Endometrium (tissue), 2 donors: ENCODE results near the gene ARRDC4.

ENCODE experiments used
- FAIRE-seq: peaks from 2 replicates; lab custom pipeline; 2012; peaks lifted over from hg19 to GRCh38; lab: Jason Lieb, UNC
- donor health status: control.
- donor health status: control.

The ARRDC4 gene

GRCh38 chr15:97960364-97961066, at the start of gene ARRDC4:
Gene ARRDC4 (plus strand): TSS chr15:97960703. CDS start chr15:97960862, 159 bp downstream.
- FAIRE-seq: peak; percentile 100

GRCh38 chr15:97914711-97915110, 45.8 kb upstream of the ARRDC4 start:
- FAIRE-seq: no peak

- no peak for FAIRE-seq
Observed at GRCh38 chr15:97915261-97915660, 45.2 kb upstream of the ARRDC4 start.

- no peak for FAIRE-seq
Observed at GRCh38 chr15:97921296-97921865, 39.1 kb upstream of the ARRDC4 start.

GRCh38 chr15:97929456-97930229, 30.9 kb upstream of the ARRDC4 start:
- no peak for FAIRE-seq

- no peak for FAIRE-seq
Observed at GRCh38 chr15:97930230-97930629, 30.3 kb upstream of the ARRDC4 start.

- FAIRE-seq: no peak
Observed at GRCh38 chr15:97931314-97931713, 29.2 kb upstream of the ARRDC4 start.

- no peak for FAIRE-seq
Observed at GRCh38 chr15:97933589-97933988, 26.9 kb upstream of the ARRDC4 start.

- FAIRE-seq: no peak
Observed at GRCh38 chr15:97940993-97941392, 19.5 kb upstream of the ARRDC4 start.

- no peak for FAIRE-seq
Observed at GRCh38 chr15:97941572-97941971, 18.9 kb upstream of the ARRDC4 start.

GRCh38 chr15:97944724-97945123, 15.8 kb upstream of the ARRDC4 start:
- FAIRE-seq: no peak

- no peak for FAIRE-seq
Observed at GRCh38 chr15:97947465-97948260, 12.8 kb upstream of the ARRDC4 start.

GRCh38 chr15:97953254-97953653, 7.2 kb upstream of the ARRDC4 start:
- no peak for FAIRE-seq

GRCh38 chr15:97953748-97954147, 6.8 kb upstream of the ARRDC4 start:
- FAIRE-seq: no peak

- FAIRE-seq: no peak
Observed at GRCh38 chr15:97955035-97955434, 5.5 kb upstream of the ARRDC4 start.

- no peak for FAIRE-seq
Observed at GRCh38 chr15:97955529-97955928, 5.0 kb upstream of the ARRDC4 start.

- no peak for FAIRE-seq
Observed at GRCh38 chr15:97959724-97960363, 659 bp upstream of the ARRDC4 start.

- FAIRE-seq: no peak
Observed at GRCh38 chr15:97961067-97961954, 808 bp downstream of the ARRDC4 start.

- no peak for FAIRE-seq
Observed at GRCh38 chr15:97962263-97962662, 1.8 kb downstream of the ARRDC4 start.

GRCh38 chr15:97963779-97964178, 3.3 kb downstream of the ARRDC4 start:
- FAIRE-seq: no peak

- FAIRE-seq: no peak
Observed at GRCh38 chr15:97966246-97966645, 5.7 kb downstream of the ARRDC4 start.
